Measurements from ENCODE around the gene SFN.

DNA sequence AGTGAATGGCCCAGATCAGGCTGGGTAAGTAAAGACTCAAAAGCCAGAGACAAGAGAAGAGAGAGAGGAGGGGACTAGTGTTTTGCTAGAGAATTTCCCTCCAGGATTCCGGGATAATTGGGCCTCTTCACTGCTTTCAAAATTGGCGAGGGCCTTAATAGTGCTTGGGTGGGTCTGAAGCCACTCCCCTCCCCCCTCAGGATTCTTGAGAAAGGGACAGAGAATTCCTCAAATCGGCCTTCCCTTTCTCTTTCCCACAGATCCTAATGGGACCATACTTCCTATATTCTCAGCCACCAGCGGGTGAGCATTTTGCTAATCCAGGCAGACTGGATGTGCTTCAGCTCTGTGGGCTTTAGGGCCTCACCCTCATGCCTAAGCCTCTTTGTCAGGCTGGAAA, 11.9 kb downstream of the SFN start:
- TF ChIP-seq BHLHE40 (IDR thresholded peaks at IDR 0.05; ENCODE audit: low read depth, low read length), result no peak
- TF ChIP-seq, protein P1, sequence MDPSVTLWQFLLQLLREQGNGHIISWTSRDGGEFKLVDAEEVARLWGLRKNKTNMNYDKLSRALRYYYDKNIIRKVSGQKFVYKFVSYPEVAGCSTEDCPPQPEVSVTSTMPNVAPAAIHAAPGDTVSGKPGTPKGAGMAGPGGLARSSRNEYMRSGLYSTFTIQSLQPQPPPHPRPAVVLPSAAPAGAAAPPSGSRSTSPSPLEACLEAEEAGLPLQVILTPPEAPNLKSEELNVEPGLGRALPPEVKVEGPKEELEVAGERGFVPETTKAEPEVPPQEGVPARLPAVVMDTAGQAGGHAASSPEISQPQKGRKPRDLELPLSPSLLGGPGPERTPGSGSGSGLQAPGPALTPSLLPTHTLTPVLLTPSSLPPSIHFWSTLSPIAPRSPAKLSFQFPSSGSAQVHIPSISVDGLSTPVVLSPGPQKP (IDR thresholded peaks at IDR 0.05; ENCODE audit: borderline replicate concordance, low read depth, low read length), result no peak
- TF ChIP-seq, protein P2, sequence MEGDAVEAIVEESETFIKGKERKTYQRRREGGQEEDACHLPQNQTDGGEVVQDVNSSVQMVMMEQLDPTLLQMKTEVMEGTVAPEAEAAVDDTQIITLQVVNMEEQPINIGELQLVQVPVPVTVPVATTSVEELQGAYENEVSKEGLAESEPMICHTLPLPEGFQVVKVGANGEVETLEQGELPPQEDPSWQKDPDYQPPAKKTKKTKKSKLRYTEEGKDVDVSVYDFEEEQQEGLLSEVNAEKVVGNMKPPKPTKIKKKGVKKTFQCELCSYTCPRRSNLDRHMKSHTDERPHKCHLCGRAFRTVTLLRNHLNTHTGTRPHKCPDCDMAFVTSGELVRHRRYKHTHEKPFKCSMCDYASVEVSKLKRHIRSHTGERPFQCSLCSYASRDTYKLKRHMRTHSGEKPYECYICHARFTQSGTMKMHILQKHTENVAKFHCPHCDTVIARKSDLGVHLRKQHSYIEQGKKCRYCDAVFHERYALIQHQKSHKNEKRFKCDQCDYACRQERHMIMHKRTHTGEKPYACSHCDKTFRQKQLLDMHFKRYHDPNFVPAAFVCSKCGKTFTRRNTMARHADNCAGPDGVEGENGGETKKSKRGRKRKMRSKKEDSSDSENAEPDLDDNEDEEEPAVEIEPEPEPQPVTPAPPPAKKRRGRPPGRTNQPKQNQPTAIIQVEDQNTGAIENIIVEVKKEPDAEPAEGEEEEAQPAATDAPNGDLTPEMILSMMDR (conservative IDR thresholded peaks at IDR 0.05; ENCODE audit: low read depth, low read length), result no peak
